Activated CD4-positive, alpha-beta T cell treated with anti-CD3 and anti-CD28 coated beads, Interleukin-2, amount 10 ng/mL, durations not matched to agents 7 days and 5 days (primary cell): ENCODE measurements around the gene NRP1. TPM values are rescaled to one million over a fixed set of nuclear protein-coding genes. Genes with fewer than 3 reads are reported as not detected.

Experiments
- CTCF ChIA-PET: fragments of 350-600 bp; sonication (Branson Sonifier 250); formaldehyde crosslinking; loops from one replicate; lab custom pipeline; 2021; ENCODE audit warnings: antibody characterized with exemption; lab: Charles Lee
- POLR2A ChIA-PET: fragments of 350-600 bp; sonication (Branson Sonifier 250); formaldehyde crosslinking; loops from one replicate; lab custom pipeline; 2021; ENCODE audit warnings: antibody characterized with exemption; lab: Charles Lee
- DNase-seq: peaks from one replicate; pipeline ENCODE4 v3.0.0-alpha.2; 2020
- H3K27ac Mint-ChIP-seq: one replicate; pipeline ENCODE4 v1.8.0; 2021; ENCODE audit warnings: mild to moderate bottlenecking, moderate library complexity, mixed read lengths
- H3K27me3 Mint-ChIP-seq: one replicate; pipeline ENCODE4 v1.8.0; 2021; ENCODE audit warnings: mixed read lengths
- H3K36me3 Mint-ChIP-seq: one replicate; pipeline ENCODE4 v1.8.0; 2021; ENCODE audit warnings: low read depth, mixed read lengths
- H3K4me1 Mint-ChIP-seq: one replicate; pipeline ENCODE4 v1.8.0; 2021; ENCODE audit warnings: mixed read lengths
- H3K4me3 Mint-ChIP-seq: one replicate; pipeline ENCODE4 v1.8.0; 2021; ENCODE audit warnings: mild to moderate bottlenecking, moderate library complexity, mixed read lengths
- H3K9me3 Mint-ChIP-seq: one replicate; pipeline ENCODE4 v1.8.0; 2021; ENCODE audit warnings: mixed read lengths
- total RNA-seq, 2 experiments: library from RNA; stranded (reverse); gene quantifications; one replicate each; pipeline ENCODE4 v1.2.3, GENCODE V29; 2021

Gene NRP1
- total RNA-seq, 2 experiments from 2014 or later, result 0.40 TPM

DNA sequence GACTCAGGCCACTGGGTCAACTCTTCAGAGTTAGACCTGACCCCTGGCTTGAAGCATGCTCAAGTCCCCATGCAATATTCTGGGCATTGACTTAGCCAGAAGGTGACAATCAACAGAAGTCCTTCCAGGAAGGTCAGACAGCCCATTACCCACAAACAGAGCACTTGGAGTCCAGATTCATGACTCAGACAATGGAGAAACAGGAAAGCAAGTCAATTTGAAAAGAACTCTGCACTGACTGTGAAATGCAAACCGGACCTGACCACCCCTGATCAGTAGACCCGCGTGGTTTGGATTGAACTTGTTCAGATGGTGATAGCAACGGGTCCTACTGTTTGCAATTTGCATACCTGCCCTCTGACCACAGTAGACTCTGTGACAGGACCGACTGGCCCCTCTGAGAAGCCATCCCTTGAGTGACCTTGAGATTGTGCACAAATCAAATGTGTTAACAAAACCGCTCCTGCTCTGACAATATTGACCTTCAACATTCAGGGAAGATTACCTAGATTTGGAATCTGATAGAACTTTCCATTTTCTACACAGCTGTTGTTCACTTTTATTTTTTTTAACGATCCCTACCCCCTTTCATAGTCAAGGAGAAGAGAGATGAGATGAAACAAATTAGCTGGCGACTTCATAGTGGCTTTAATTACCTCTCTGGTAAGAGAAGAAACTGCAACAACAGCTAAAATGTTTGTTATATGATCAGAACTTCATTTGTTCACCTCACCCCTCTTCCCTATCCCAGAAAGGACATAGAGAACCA lies 138.7 kb downstream of the NRP1 start:
- POLR2A ChIA-PET, result no interaction called here
- Mint-ChIP-seq H3K4me1 (peaks cover 5% of the 10 kb centered on the region), H3K36me3 (no peaks in the 10 kb centered on the region), H3K27ac (no peak overlapping the region), H3K9me3 (no peaks in the 10 kb centered on the region), H3K27me3 (peaks cover 22% of the 10 kb centered on the region), H3K4me3 (no peak overlapping the region)
- CTCF ChIA-PET, result no interaction called here
- DNase-seq, result no peak

DNA sequence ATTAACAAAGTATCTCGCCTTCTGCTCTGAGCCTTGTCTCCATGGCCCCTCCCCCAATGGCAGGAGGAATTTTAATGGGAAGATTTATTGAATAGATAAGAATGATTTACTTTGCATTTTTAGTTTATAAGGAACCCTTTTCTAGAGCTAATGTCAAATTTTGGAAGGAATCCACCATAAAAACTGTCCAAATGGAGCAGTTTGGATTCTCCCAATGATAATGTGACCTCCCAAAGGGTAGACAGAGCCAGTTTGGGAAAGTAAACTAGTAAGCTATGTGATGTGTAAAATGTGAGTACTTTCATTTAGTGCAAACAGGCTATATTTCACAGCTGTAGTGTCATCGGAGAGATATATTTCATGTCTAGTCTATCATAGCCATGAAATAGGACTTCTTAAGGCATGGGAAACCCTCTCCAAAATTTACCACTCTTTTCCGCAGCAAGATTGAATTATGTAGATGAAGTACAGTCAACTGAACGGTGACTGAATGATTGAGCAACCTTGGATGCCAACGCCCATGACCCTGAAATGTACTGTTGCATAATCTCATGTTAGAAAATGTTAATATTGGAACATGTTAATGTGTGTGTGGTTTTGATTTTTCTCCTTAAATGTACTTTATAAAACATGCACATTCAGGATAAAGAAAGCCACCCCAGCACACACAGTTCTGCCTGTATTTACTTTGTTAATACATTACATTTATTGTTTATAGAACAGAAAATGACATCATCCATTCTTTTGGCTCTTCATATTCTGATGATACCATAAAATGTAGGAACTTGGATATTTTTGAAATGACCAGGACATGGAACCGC lies 140.6 kb downstream of the NRP1 start:
- H3K4me1 Mint-ChIP-seq, result peaks cover 5% of the 10 kb centered on the region
- no peaks in the 10 kb centered on the region for H3K9me3 Mint-ChIP-seq
- CTCF ChIA-PET, result interaction anchor here (0.6 to 1.7 kb wide), 9 partner anchors 8 to 1454 kb away, joined by 3 to 9 read pairs (median 3); no protein-coding TSS in a partner anchor
- DNase-seq, result no peak
- H3K27ac Mint-ChIP-seq, result no peak overlapping the region
- H3K27me3 Mint-ChIP-seq, result peaks cover 29% of the 10 kb centered on the region
- POLR2A ChIA-PET, result no interaction called here
- H3K36me3 Mint-ChIP-seq, result no peaks in the 10 kb centered on the region
- no peak overlapping the region for H3K4me3 Mint-ChIP-seq

DNA sequence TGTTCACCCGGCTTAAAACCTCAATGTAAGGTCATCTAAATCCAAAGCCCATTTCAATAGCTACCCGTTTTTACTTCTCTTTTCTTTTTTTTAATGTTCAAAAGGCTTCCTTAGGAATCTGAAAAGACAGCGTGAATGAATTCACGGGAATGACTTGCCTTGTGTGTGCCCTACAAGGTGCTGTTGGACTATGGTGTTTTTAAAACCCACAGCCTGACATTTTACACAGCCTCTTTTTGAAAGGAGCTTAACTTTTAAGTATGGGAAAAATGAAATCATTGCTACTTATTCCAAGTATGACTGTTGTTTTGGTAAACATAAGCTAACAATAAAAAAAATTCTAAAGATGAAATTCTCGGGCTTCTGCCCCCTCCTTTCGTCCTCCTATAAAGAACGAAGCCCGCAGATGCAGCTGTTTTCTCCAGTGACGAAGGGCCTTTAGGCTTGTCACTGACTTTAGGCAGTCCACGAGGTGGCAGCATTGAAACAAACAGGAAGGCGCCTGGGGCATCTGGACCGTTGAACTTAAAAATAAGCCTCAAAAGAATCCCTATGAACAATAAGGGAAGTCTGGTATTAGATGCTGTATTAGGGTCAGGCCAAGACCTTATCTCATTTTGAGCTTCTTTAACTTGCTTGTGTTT lies 141.3 kb downstream of the NRP1 start:
- Mint-ChIP-seq H3K4me1 (peaks cover 5% of the 10 kb centered on the region), H3K27ac (no peak overlapping the region), H3K36me3 (no peaks in the 10 kb centered on the region), H3K9me3 (no peaks in the 10 kb centered on the region), H3K4me3 (no peak overlapping the region), H3K27me3 (peaks cover 30% of the 10 kb centered on the region)
- CTCF ChIA-PET, result interaction anchor here (0.6 to 1.7 kb wide), 11 partner anchors 8 to 1454 kb away, joined by 3 to 9 read pairs (median 3); no protein-coding TSS in a partner anchor
- POLR2A ChIA-PET, result interaction anchor here (0.7 kb wide), 1 partner anchor 141 kb away, joined by 3 read pairs; no protein-coding TSS in a partner anchor
- DNase-seq, result peak; percentile 81

DNA sequence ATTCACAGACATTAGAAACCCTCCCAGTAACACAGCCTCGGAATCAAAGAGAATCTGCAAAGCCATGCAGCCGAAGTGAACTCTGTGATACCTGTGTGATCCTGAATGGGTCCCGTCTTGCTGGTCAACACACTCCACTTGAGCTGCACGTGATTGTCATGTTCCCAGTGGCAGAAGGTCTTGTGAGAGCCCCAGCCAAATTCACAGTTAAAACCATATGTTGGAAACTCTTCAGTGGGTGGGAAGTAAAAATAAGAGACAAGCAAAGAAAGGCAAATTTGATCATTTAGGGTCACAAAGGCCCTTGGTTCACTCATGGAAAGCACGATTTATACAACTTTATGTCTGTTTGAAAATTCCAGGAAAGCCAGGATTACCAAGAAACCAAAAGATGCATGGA lies 142.3 kb downstream of the NRP1 start:
- Mint-ChIP-seq H3K4me3 (no peak overlapping the region), H3K4me1 (peaks cover 5% of the 10 kb centered on the region), H3K27ac (no peak overlapping the region), H3K9me3 (no peaks in the 10 kb centered on the region), H3K36me3 (no peaks in the 10 kb centered on the region), H3K27me3 (peaks cover 26% of the 10 kb centered on the region)
- ChIA-PET POLR2A (no interaction called here), CTCF (no interaction called here)
- no peak for DNase-seq

DNA sequence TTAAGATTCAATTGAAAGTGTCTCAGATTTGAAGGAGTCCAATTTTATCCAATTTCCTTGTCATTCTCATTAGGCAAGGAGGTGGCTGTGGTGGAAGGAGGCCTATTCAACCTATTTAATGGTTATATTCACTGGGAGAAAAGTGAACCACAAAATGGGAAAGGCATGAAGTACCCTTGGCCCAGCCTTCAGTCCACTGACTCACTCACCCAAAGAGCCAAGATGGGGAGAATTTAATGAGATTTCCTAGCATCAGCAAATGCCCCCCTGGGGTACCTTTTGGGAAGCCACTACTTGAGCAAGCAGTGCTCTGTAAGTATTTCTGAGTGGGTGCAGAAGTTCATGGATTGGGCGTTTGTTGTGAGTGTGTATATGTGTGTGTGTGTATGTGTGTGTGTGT lies 144.1 kb downstream of the NRP1 start:
- peaks cover 5% of the 10 kb centered on the region for H3K4me1 Mint-ChIP-seq
- DNase-seq, result no peak
- POLR2A ChIA-PET, result no interaction called here
- CTCF ChIA-PET, result no interaction called here
- no peak overlapping the region for H3K27ac Mint-ChIP-seq
- H3K4me3 Mint-ChIP-seq, result no peak overlapping the region
- H3K27me3 Mint-ChIP-seq, result peaks cover 15% of the 10 kb centered on the region
- H3K36me3 Mint-ChIP-seq, result no peaks in the 10 kb centered on the region
- H3K9me3 Mint-ChIP-seq, result no peaks in the 10 kb centered on the region

DNA sequence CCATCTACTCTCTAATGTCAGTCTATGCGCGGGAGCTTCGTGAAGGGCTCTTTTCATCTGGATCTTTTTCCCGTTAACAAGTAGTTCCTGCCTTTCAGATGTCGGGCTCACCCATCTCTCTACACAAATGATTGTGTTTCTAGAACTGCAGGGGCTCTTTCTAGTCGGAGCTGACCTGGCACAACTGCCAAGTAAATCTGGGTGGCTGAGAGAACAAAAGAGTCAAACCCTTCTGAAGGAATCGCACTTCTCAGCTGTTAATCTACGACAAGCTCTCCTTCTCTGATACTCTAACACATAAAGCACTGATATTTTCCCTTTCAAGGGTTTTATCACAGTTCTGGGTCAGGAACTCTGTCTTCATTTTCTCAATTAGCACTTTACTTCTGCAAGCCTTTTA lies 144.7 kb downstream of the NRP1 start:
- Mint-ChIP-seq H3K36me3 (no peaks in the 10 kb centered on the region), H3K4me3 (no peak overlapping the region), H3K9me3 (no peaks in the 10 kb centered on the region), H3K27me3 (peaks cover 15% of the 10 kb centered on the region), H3K27ac (no peak overlapping the region), H3K4me1 (peaks cover 5% of the 10 kb centered on the region)
- ChIA-PET POLR2A (no interaction called here), CTCF (interaction anchor here (0.7 kb wide), 1 partner anchor 66 kb away, joined by 3 read pairs; no protein-coding TSS in a partner anchor)
- no peak for DNase-seq

DNA sequence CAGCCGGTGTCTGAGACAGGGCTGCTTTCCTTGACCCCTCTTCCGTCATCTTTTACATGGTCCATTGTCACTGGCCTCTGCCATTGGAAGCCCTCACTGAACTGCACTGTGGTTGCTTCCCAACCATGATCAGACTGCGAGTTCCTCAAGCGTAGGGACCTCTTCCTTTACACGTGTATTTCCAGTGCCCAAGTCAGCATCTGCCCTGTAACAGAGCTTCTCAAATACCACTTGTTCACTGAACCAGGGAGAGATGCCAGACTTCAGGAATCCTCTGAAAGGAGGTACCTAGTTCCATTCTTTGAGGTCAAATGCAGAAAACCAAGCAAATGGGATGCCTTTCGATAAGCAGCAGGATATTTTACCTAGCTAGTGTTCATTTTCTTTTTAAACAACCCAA lies 145.1 kb downstream of the NRP1 start:
- Mint-ChIP-seq H3K27me3 (peaks cover 12% of the 10 kb centered on the region), H3K27ac (no peak overlapping the region), H3K36me3 (no peaks in the 10 kb centered on the region), H3K4me3 (no peak overlapping the region), H3K9me3 (no peaks in the 10 kb centered on the region), H3K4me1 (peaks cover 5% of the 10 kb centered on the region)
- ChIA-PET POLR2A (no interaction called here), CTCF (interaction anchor here (0.7 kb wide), 1 partner anchor 66 kb away, joined by 3 read pairs; no protein-coding TSS in a partner anchor)
- no peak for DNase-seq

DNA sequence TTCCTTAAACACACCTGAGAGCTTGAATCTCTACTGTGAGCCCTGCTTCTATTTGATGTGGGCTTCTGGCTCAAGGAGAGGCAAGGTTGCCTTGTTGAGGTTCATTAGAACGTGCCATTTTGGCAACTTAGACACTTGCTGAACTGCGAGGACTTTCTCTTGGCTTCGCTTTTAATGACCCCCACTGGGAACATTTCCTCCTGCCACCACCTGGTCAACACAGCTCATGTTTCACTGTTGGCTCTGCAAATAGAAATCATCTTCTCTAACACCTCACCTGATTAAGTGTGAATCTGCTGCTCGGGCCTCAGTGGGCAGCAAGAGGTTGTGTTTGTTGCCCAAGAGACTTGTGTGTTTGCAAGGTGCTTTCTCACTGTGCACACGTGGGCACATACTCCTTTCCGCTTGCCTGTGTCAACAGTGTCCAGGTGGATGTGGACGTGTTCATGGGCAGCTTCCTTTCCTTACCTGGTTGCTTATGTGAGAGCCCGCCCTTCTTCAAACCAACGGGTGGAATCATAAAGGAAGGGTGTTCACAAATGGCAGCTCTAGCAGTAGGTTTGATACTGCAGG lies 147.0 kb downstream of the NRP1 start:
- Mint-ChIP-seq H3K4me3 (no peak overlapping the region), H3K27me3 (peaks cover 14% of the 10 kb centered on the region), H3K4me1 (no peaks in the 10 kb centered on the region), H3K9me3 (no peaks in the 10 kb centered on the region), H3K27ac (no peak overlapping the region), H3K36me3 (no peaks in the 10 kb centered on the region)
- POLR2A ChIA-PET, result no interaction called here
- CTCF ChIA-PET, result interaction anchor here (0.6 kb wide), 1 partner anchor 259 kb away, joined by 3 read pairs; no protein-coding TSS in a partner anchor
- DNase-seq, result no peak

DNA sequence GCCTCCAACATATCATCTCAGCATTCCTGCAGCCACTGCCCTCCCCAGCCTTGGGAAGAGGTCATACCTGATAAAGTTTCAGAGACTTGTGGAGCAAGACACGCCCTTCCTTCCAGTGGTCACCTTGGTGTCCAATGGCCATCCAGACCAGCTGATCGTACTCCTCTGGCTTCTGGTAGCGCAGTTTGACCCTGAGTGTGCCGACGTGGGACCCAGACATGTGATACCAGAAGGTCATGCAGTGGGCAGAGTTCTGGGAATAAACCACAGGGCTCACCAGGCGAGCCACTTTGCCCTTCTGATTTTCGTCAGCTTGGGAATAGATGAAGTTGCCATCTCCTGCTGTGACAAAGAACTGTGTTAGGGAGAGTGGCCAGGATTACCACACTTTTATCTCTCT lies 148.3 kb downstream of the NRP1 start:
- Mint-ChIP-seq H3K27ac (no peak overlapping the region), H3K36me3 (no peaks in the 10 kb centered on the region), H3K4me3 (no peak overlapping the region), H3K4me1 (no peaks in the 10 kb centered on the region), H3K9me3 (no peaks in the 10 kb centered on the region), H3K27me3 (peaks cover 11% of the 10 kb centered on the region)
- ChIA-PET CTCF (no interaction called here), POLR2A (no interaction called here)
- DNase-seq, result no peak

DNA sequence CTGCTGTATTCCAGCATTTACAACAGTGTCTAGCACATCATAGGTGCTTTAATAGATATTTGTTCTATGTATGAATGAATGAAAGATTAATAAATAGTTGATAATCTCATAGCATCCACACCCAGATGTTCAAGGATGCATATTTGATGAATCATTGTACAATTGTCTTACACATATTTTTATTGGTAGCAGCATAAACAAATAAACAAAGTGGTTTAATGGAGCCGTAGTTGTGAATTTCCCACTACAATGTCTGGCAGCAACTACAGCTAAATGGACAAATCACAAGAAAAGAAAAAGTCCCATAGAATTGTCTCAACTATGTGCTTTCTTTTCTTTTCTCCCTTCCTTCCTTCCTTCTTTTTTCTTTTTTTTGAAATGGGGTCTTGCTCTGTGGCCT lies 150.8 kb downstream of the NRP1 start:
- no peaks in the 10 kb centered on the region for H3K36me3 Mint-ChIP-seq
- H3K9me3 Mint-ChIP-seq, result no peaks in the 10 kb centered on the region
- POLR2A ChIA-PET, result no interaction called here
- no peak overlapping the region for H3K4me3 Mint-ChIP-seq
- CTCF ChIA-PET, result interaction anchor here (0.7 kb wide), 1 partner anchor 182 kb away, joined by 3 read pairs; no protein-coding TSS in a partner anchor
- no peaks in the 10 kb centered on the region for H3K4me1 Mint-ChIP-seq
- no peak overlapping the region for H3K27ac Mint-ChIP-seq
- H3K27me3 Mint-ChIP-seq, result peaks cover 6% of the 10 kb centered on the region
- DNase-seq, result no peak

DNA sequence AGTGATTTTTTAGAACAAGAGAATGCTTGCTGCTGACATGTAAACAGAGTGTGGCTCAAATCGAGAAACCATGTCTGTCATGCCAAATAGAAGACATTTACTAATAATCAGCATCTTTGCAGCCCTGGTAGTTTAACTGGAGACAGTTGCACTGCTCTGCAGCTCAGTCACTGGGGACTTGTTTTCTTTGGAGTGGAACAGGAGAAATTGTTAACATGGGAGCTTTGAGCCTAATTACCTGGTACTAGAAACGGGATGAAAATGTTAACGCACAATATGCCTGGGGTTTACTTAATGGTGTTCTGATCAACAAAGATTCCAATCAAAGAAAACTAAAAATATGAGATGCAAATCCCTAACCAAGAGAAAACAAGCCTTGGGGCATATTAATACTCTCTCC lies 153.5 kb downstream of the NRP1 start:
- CTCF ChIA-PET, result no interaction called here
- H3K27me3 Mint-ChIP-seq, result peaks cover 18% of the 10 kb centered on the region

DNA sequence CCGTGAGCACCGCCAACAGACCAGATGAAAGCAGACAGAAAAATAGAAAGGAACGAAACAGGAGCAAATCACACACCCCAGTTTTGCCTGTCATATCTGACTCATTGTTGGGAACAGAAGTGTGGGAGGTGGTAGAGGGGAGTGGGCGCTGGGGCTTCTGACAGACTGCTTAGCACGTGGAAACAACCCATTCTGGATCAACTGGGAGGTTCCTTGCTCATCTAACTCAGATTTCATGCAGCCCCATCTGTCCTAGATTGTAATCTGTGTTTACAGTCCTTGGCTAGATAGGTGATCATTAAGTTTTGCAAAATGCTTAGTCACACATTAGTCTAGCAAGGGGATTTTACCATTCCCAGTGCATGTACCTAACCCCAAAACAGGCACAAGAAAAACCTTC lies 154.1 kb downstream of the NRP1 start:
- Mint-ChIP-seq H3K27ac (no peak overlapping the region), H3K4me3 (no peak overlapping the region), H3K9me3 (no peaks in the 10 kb centered on the region), H3K4me1 (no peaks in the 10 kb centered on the region), H3K27me3 (peaks cover 22% of the 10 kb centered on the region), H3K36me3 (no peaks in the 10 kb centered on the region)
- ChIA-PET CTCF (no interaction called here), POLR2A (no interaction called here)
- no peak for DNase-seq

More for the DNA sequence above, 153.5 kb downstream of the NRP1 start:
- DNase-seq, result no peak
- no peak overlapping the region for H3K4me3 Mint-ChIP-seq
- no peaks in the 10 kb centered on the region for H3K9me3 Mint-ChIP-seq
- no peak overlapping the region for H3K27ac Mint-ChIP-seq
- H3K4me1 Mint-ChIP-seq, result no peaks in the 10 kb centered on the region
- H3K36me3 Mint-ChIP-seq, result no peaks in the 10 kb centered on the region
- POLR2A ChIA-PET, result no interaction called here
